ENCODE results near the gene SLC27A2.

- TF ChIP-seq CTCF (conservative IDR thresholded peaks at IDR 0.05; ENCODE audit: low read depth, low read length) = no peak
- TF ChIP-seq EZH2 (IDR thresholded peaks at IDR 0.05; ENCODE audit: low read length, unreplicated experiment) = no peak
- no peak for TF ChIP-seq EZH2phosphoT487 (IDR thresholded peaks at IDR 0.05; ENCODE audit: borderline replicate concordance, low read length)
Observed at GRCh38 chr15:50135031-50135551, 46.9 kb upstream of the SLC27A2 start.

Measured in PC-3 (cell line).